A549 (cell line): ENCODE data around the gene GDNF. TPM values are rescaled to one million over a fixed set of nuclear protein-coding genes. Genes with fewer than 3 reads are reported as not detected.

Experiments used
- ATAC-seq, 2 experiments: fragments of 200-7000 bp in 1 of 2; fragments of >200 bp in 1 of 2; cut with Nextera tagmentation in 1 of 2; cut with Tn5 transposase in 1 of 2; 3 replicates each; pipeline versions ENCODE4 v1.8.0 to v1.9.1; 2018 to 2020; ENCODE audit warnings: mild to moderate bottlenecking in 1 of 2, moderate library complexity in 1 of 2
- CTCF ChIA-PET: fragments of 300-600 bp; sonication (Branson Sonifier 250); formaldehyde crosslinking; extraction: SDS; loops from one replicate; lab custom pipeline; 2021; ENCODE audit warnings: antibody characterized with exemption, inconsistent platforms; lab: Yijun Ruan, JAX
- POLR2A ChIA-PET: fragments of 350-600 bp; formaldehyde crosslinking; extraction: SDS; loops from one replicate; lab custom pipeline; 2021; ENCODE audit warnings: antibody characterized with exemption, inconsistent platforms; lab: Yijun Ruan, JAX
- DNase-seq, 2 experiments: peaks; one replicate each; pipeline versions ENCODE4 v3.0.0 to v3.0.0-alpha.2; 2011 to 2016; ENCODE audit warnings: low read depth in 1 of 2, low spot score in 1 of 2
- FAIRE-seq: peaks from 2 replicates; lab custom pipeline; 2011; peaks lifted over from hg19 to GRCh38; lab: Jason Lieb, UNC
- H3K27ac ChIP-seq, 2 experiments: fragments of >200 bp; sonication (Bioruptor Twin); formaldehyde crosslinking; 3 replicates each; pipeline ENCODE4 v1.5.1; 2016 to 2017
- H3K4me1 ChIP-seq: fragments of >200 bp; sonication (Bioruptor Twin); formaldehyde crosslinking; 3 replicates; pipeline ENCODE4 v1.6.1; 2016
- H3K4me2 ChIP-seq: fragments of >200 bp; sonication (Bioruptor Twin); formaldehyde crosslinking; 3 replicates; pipeline ENCODE4 v1.6.1; 2016
- H3K4me3 ChIP-seq: fragments of >200 bp; sonication (Bioruptor Twin); formaldehyde crosslinking; 3 replicates; pipeline ENCODE4 v1.5.1; 2016
- H3K9me3 ChIP-seq: fragments of >200 bp; sonication (Bioruptor Twin); formaldehyde crosslinking; 3 replicates; pipeline ENCODE4 v1.6.1; 2016
- CBX2 ChIP-seq: fragments of 200-600 bp; sonication (generic); IDR thresholded peaks from 2 replicates; pipeline ENCODE4 v1.6.1; 2016; ENCODE audit warnings: low read depth, mild to moderate bottlenecking, borderline replicate concordance
- EHMT2 ChIP-seq: fragments of 200-600 bp; sonication (generic); IDR thresholded peaks from 2 replicates; pipeline ENCODE4 v1.6.1; 2016; ENCODE audit warnings: antibody characterized with exemption, low read depth, mild to moderate bottlenecking, moderate library complexity
- FOSB ChIP-seq: fragments of 250-450 bp; sonication (Bioruptor Pico); IDR thresholded peaks from 2 replicates; pipeline ENCODE4 v1.5.0; 2020; ENCODE audit warnings: mild to moderate bottlenecking, moderate library complexity
- HOXB5 ChIP-seq: fragments of 250-450 bp; sonication (Bioruptor Pico); IDR thresholded peaks from 2 replicates; pipeline ENCODE4 v1.5.0; 2020; ENCODE audit warnings: mild to moderate bottlenecking, moderate library complexity
- KDM5A ChIP-seq: fragments of 200-600 bp; sonication (generic); IDR thresholded peaks from 2 replicates; pipeline ENCODE4 v1.6.1; 2016; ENCODE audit warnings: antibody characterized with exemption, mild to moderate bottlenecking
- MAFK ChIP-seq: fragments of 450-650 bp; IDR thresholded peaks from 2 replicates; pipeline ENCODE4 v1.6.1; 2014; ENCODE audit not compliant: partially characterized antibody
- NR3C1 ChIP-seq: fragments of >200 bp; sonication (Bioruptor Twin); formaldehyde crosslinking; IDR thresholded peaks from 3 replicates; pipeline ENCODE4 v1.6.1; 2017
- PHF8 ChIP-seq: fragments of 200-600 bp; sonication (generic); IDR thresholded peaks from 2 replicates; pipeline ENCODE4 v1.6.1; 2016; ENCODE audit warnings: low read depth, mild to moderate bottlenecking, antibody characterized with exemption, moderate library complexity, borderline replicate concordance
- POLR2A ChIP-seq: IDR thresholded peaks from 2 replicates; pipeline ENCODE4 v1.6.1; 2012; ENCODE audit warnings: mild to moderate bottlenecking, low read length
- RFX5 ChIP-seq: fragments of 450-650 bp; IDR thresholded peaks from 2 replicates; pipeline ENCODE4 v1.7.1; 2014; ENCODE audit warnings: antibody characterized with exemption, mild to moderate bottlenecking, moderate library complexity
- WGBS: methylation state at CpG from one replicate; pipeline ENCODE4 v1.1.6; 2017; ENCODE audit errors: missing lambda C conversion rate; 5-methylcytosine and 5-hydroxymethylcytosine counted together
- polyA plus RNA-seq, 4 experiments: library from polyadenylated mRNA; depleted of rRNA in 3 of 4; stranded (reverse); fragments of >200 nt; fragmentation: RNase III in 1 of 4; extraction: RNeasy Plus Mini Kit Qiagen cat#74134 plus additional on column Dnase treatment in 1 of 4; gene quantifications; 2 replicates in 3 of 4; 3 replicates in 1 of 4; pipeline ENCODE4 v1.2.3, GENCODE V29; 2011 to 2017
- TF ChIP-seq, protein P1 (sequence below): fragments of >200 bp; sonication (Bioruptor Twin); formaldehyde crosslinking; IDR thresholded peaks from 2 replicates; pipeline ENCODE4 v1.6.1; 2016
- TF ChIP-seq, protein P2 (sequence below): fragments of 200-600 bp; sonication (generic); IDR thresholded peaks from 2 replicates; pipeline ENCODE4 v1.6.1; 2016; ENCODE audit warnings: antibody characterized with exemption, mild to moderate bottlenecking, moderate library complexity
- TF ChIP-seq, protein P3 (sequence below): fragments of 250-450 bp; sonication (Bioruptor Pico); IDR thresholded peaks from 2 replicates; pipeline ENCODE4 v1.5.0; 2020; ENCODE audit warnings: low read depth, mild to moderate bottlenecking, moderate library complexity
- TF ChIP-seq, protein P4 (sequence below): fragments of >200 bp; sonication (Bioruptor Twin); formaldehyde crosslinking; IDR thresholded peaks from 3 replicates; pipeline ENCODE4 v1.6.1; 2016
- TF ChIP-seq, protein P5 (sequence below): IDR thresholded peaks from 2 replicates; pipeline ENCODE4 v1.6.1; 2012

The GDNF gene
- polyA plus RNA-seq, 2 of the 4 experiments (the other 2 are of a cell fraction): 0.01 TPM; not detected in 1

DNA sequence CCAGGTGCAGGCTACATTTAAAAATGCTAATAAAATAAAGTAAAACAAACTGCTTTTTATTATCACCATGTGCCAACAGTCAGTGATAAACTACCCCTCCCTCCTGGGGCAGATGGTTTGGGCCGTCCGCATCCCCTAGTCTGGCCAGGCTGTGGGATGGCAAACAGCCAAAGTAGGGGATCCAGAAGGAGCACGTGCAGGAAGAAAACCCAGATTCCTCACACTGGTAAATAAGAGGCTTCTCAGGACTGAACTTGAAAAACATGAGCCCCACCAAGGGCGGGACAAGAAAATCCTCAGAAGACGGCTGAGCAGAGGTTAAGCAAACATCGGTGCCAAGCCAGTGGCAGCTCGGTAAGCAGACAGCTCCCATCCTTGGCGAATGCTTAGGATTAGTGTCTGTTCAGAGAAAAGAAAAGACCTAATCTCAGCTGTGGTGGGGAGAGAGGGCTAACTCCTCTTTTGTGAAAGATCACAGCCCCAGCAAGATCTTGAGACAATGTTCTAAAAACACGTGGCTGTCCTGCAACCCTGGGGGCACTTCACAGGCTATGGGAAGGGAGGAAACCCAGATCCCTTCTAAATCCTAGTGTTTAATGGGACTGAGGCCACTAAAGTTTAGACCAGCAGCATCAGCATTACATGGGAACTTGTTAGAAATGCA, 46.5 kb upstream of the GDNF start:
- H3K27ac ChIP-seq: no peak overlapping the region
- TF ChIP-seq MAFK (no peak), POLR2A (no peak), RFX5 (no peak)
- TF ChIP-seq, protein P1, sequence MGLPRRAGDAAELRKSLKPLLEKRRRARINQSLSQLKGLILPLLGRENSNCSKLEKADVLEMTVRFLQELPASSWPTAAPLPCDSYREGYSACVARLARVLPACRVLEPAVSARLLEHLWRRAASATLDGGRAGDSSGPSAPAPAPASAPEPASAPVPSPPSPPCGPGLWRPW: no peak
- TF ChIP-seq, protein P2, sequence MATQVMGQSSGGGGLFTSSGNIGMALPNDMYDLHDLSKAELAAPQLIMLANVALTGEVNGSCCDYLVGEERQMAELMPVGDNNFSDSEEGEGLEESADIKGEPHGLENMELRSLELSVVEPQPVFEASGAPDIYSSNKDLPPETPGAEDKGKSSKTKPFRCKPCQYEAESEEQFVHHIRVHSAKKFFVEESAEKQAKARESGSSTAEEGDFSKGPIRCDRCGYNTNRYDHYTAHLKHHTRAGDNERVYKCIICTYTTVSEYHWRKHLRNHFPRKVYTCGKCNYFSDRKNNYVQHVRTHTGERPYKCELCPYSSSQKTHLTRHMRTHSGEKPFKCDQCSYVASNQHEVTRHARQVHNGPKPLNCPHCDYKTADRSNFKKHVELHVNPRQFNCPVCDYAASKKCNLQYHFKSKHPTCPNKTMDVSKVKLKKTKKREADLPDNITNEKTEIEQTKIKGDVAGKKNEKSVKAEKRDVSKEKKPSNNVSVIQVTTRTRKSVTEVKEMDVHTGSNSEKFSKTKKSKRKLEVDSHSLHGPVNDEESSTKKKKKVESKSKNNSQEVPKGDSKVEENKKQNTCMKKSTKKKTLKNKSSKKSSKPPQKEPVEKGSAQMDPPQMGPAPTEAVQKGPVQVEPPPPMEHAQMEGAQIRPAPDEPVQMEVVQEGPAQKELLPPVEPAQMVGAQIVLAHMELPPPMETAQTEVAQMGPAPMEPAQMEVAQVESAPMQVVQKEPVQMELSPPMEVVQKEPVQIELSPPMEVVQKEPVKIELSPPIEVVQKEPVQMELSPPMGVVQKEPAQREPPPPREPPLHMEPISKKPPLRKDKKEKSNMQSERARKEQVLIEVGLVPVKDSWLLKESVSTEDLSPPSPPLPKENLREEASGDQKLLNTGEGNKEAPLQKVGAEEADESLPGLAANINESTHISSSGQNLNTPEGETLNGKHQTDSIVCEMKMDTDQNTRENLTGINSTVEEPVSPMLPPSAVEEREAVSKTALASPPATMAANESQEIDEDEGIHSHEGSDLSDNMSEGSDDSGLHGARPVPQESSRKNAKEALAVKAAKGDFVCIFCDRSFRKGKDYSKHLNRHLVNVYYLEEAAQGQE: no peak
- no peak overlapping the region for H3K4me2 ChIP-seq
- ChIA-PET CTCF (interaction anchor here (1.1 kb wide), 1 partner anchor 18 kb away, joined by 3 read pairs; no protein-coding TSS in a partner anchor), POLR2A (no interaction called here)
- no peak overlapping the region for H3K4me3 ChIP-seq
- DNase-seq (no peak), ATAC-seq (no peak), FAIRE-seq (no peak)
- 23% methylated on average over 9 of the region's 9 CpGs for WGBS
- no peaks in the 10 kb centered on the region for H3K4me1 ChIP-seq
- H3K9me3 ChIP-seq: no peaks in the 10 kb centered on the region

DNA sequence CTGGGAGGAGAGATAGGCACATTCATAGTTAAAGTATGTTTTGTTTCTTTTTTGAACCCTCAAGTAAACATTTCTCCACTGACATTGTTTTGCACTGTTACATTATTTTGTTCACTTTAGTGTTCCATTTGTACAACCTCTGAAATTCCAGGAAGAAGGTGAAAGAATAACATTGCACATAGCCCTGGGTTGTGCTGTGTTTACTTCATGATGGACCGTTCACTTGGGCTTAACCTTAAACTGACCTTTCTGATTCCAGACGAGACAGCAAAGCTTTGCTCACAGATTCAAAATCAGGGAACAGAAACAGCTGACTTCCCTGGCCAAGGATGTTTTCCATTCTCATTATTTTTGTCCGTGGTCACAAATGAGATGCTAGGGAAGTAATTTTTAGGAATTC, 42.8 kb upstream of the GDNF start:
- no peak for DNase-seq
- no peaks in the 10 kb centered on the region for H3K9me3 ChIP-seq
- no peaks in the 10 kb centered on the region for H3K4me1 ChIP-seq
- no peak for ATAC-seq
- H3K27ac ChIP-seq: no peak overlapping the region
- no peak overlapping the region for H3K4me3 ChIP-seq
- TF ChIP-seq, protein P3, sequence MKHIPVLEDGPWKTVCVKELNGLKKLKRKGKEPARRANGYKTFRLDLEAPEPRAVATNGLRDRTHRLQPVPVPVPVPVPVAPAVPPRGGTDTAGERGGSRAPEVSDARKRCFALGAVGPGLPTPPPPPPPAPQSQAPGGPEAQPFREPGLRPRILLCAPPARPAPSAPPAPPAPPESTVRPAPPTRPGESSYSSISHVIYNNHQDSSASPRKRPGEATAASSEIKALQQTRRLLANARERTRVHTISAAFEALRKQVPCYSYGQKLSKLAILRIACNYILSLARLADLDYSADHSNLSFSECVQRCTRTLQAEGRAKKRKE (CRISPR knock-in tag): no peak
- TF ChIP-seq EHMT2: no peak
- no peak for TF ChIP-seq NR3C1
- no peak for TF ChIP-seq PHF8
- TF ChIP-seq, protein P4, sequence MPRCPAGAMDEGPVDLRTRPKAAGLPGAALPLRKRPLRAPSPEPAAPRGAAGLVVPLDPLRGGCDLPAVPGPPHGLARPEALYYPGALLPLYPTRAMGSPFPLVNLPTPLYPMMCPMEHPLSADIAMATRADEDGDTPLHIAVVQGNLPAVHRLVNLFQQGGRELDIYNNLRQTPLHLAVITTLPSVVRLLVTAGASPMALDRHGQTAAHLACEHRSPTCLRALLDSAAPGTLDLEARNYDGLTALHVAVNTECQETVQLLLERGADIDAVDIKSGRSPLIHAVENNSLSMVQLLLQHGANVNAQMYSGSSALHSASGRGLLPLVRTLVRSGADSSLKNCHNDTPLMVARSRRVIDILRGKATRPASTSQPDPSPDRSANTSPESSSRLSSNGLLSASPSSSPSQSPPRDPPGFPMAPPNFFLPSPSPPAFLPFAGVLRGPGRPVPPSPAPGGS: no peak
- TF ChIP-seq CBX2: no peak
- TF ChIP-seq, protein P5, sequence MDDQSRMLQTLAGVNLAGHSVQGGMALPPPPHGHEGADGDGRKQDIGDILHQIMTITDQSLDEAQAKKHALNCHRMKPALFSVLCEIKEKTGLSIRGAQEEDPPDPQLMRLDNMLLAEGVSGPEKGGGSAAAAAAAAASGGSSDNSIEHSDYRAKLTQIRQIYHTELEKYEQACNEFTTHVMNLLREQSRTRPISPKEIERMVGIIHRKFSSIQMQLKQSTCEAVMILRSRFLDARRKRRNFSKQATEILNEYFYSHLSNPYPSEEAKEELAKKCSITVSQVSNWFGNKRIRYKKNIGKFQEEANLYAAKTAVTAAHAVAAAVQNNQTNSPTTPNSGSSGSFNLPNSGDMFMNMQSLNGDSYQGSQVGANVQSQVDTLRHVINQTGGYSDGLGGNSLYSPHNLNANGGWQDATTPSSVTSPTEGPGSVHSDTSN: no peak
- TF ChIP-seq, protein P1: no peak
- no peak for TF ChIP-seq FOSB (CRISPR knock-in tag)
- no peak for TF ChIP-seq KDM5A
- no peak for TF ChIP-seq HOXB5 (CRISPR knock-in tag)
- FAIRE-seq: no peak
- POLR2A ChIA-PET: no interaction called here
- no peak overlapping the region for H3K4me2 ChIP-seq
- 7% methylated on average over 3 of the region's 3 CpGs for WGBS
- CTCF ChIA-PET: interaction anchor here (0.8 kb wide), 1 partner anchor 315 kb away, joined by 3 read pairs; no protein-coding TSS in a partner anchor
